Stimulated activated CD4-positive, alpha-beta T cell treated with anti-CD3 and anti-CD28 coated beads, Interleukin-15, amount 100 ng/mL, for 1 hour (primary cell): ENCODE results near the gene SMPD4.
"Not testable (repeated sequence)": the region's sequence is repeated elsewhere in the genome, so short reads cannot be mapped to it uniquely, and the experiment has no call there.

Source experiments
- DNase-seq, 2 donors: peaks; one replicate each; pipeline ENCODE4 v3.0.0-alpha.2; 2020; ENCODE audit warnings: low read depth in 1 of 2, low spot score in 1 of 2

Gene SMPD4

GRCh38 chr2:130141002-130141401 is 40.4 kb downstream of the SMPD4 start:
- not testable (repeated sequence) for DNase-seq

GRCh38 chr2:130140516-130140915 is 40.9 kb downstream of the SMPD4 start:
- DNase-seq: not testable (repeated sequence)

DNA sequence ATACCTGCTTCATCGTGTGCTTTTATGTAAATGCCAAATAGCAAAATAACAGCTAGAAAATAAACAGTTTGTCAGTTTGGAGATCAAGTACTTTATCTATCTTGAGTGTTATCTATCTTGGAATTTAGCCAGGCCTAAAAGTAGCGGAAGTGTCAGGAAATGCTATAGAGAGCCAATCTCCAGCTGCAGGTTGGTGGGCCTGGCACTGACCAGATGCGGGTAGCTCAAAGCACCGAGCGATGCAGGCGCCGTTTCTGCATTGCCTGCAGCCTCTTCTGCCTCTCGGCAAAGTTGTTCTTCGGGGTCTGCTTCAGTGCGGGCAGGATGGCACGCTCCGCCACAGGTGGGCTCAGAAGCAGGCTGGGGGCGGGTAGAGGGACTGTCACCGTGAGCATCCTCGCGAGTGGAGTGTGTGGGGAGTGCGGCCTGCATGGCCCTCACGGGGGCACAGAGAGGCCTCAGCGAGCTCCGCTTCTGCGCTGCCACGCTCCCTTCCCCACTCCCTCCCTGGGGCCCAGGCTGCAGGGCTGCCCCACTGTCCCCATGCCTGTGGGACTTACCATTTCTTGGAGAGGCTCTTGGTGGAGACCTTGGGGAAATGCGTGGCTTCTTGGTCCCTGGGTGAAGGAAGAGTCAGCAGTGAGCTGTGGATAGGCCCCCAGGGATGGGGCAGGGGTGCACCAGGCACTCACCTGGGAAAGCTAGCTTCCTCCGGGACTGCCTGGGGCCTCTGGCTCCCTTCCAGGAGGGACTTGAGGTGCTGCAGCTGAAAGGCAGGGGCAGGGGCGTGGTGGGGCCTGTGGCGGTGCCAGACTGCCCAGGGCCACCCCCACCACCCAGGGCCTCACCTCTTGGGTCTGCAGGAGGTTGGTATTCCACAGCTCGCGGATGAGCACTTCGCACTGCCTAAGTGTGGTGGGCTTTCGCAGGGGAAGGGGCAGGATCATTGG is 41.8 kb downstream of the SMPD4 start:
- DNase-seq: not testable (repeated sequence)

GRCh38 chr2:130138841-130139251 is 42.6 kb downstream of the SMPD4 start:
- not testable (repeated sequence) for DNase-seq

DNA sequence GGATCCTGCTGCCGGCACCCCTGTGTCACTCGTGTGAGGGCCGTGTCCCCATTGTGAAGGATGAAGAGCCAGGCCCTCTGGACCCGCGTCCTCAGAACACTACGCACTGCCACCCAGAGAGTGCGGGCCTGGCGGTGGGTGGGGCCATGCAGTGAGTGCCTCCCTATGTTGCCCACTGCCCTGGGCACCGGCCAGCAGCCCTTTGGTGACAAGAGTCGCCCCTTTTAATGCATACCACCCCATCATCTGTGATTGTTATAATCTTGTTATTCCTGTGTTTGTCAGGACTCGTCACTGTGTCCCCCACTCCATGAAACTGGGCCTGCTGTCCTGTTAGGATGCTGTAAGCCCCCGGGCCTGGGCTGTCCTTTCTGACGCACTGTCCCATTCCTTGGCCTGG is 43.1 kb downstream of the SMPD4 start:
- not testable (repeated sequence) for DNase-seq

GRCh38 chr2:130137118-130137517 is 44.3 kb downstream of the SMPD4 start:
- not testable (repeated sequence) for DNase-seq

- not testable (repeated sequence) for DNase-seq
Observed at GRCh38 chr2:130136546-130136945, 44.9 kb downstream of the SMPD4 start.

- DNase-seq: no peak
Observed at GRCh38 chr2:130135692-130136541, 45.5 kb downstream of the SMPD4 start.

GRCh38 chr2:130129120-130129829 is 52.1 kb downstream of the SMPD4 start, which contains the start of gene POTEF:
TSS of gene POTEF (minus strand) at chr2:130129222. CDS start at chr2:130120515, 8,707 bp downstream.
- not testable (repeated sequence) for DNase-seq

GRCh38 chr2:130128464-130128863 is 52.9 kb downstream of the SMPD4 start:
- not testable (repeated sequence) for DNase-seq

DNA sequence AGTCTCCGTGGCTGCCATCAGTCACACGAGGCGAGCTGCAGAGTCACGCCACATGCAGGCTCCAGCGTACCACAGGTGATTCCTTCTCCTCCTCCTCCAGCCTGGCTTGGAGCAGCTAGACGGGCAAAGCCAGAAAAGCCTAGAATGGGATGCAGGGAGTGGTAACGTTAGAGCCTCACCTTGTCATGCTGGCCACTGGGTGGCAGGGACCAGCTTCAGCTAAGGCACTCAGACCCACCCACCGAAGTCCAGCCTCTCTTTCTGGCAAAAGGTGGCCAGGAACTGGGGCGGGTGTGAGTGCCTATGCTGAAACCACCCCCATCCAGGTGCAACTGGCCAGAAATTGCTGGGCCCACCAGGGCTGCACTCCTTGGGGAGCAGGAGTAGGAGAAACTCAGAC is 53.7 kb downstream of the SMPD4 start:
- not testable (repeated sequence) for DNase-seq

DNA sequence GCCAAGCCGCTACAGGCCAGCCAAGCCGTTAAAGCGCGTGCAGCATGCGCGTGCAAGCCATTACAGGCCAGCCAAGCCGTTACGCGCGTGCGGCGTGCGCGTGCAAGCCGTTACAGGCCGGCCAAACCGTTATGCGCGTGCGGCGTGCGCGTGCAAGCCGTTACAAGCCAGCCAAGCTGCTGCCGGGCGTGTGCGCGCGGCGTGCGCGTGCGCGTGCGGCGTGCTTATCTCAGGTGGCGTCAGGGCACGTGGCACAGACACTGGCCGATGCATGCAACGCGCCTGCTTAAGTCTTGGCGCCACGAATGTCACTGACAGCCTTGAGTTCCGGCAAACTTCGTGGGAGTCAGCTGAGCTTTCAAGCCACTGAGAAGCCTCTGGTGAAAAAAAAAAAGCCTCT is 60.5 kb downstream of the SMPD4 start:
- not testable (repeated sequence) for DNase-seq

GRCh38 chr2:130102597-130103363 is 78.6 kb downstream of the SMPD4 start:
- DNase-seq: not testable (repeated sequence)
